Measurements from ENCODE around the gene FAM9C.

- no peak for TF ChIP-seq GATA3 (IDR thresholded peaks at IDR 0.05; ENCODE audit: low read depth, low read length)
- no peak for TF ChIP-seq GATA2 (IDR thresholded peaks at IDR 0.05; ENCODE audit: low read depth, low read length)
Measured at GRCh38 chrX:12987900-12988594, 56.4 kb downstream of the FAM9C start.
